A549 treated with Mapracorat at 1 μM for 4 hours (cell line): Measurements from ENCODE around the gene FOXD4L3. TPM values are rescaled to one million over a fixed set of nuclear protein-coding genes. Genes with fewer than 3 reads are reported as not detected.

Experiments
- total RNA-seq: library from RNA; stranded (reverse); fragments of 200-300 nt; extraction: Qiagen RNA extraction; gene quantifications from 5 replicates; pipeline ENCODE4 v1.2.3, GENCODE V29; 2022

Gene FOXD4L3
- 0.08 to 0.16 TPM (median 0.10 TPM) in 3 of 5 replicates, not detected in the others for total RNA-seq

GRCh38 chr9:68302567-68302966, at the start of gene FOXD4L3:
Gene FOXD4L3, plus strand, starts transcription at chr9:68302867. Its CDS starts 85 bp downstream, at chr9:68302952.

Other genes with a start within 250 kb of the FOXD4L3 start
- 52.7 to 93.5 TPM (median 60.4 TPM) in 5 replicates for gene ZNG1C, start 60.9 kb upstream of the FOXD4L3 start, total RNA-seq
- gene PGM5, start 53.7 kb downstream of the FOXD4L3 start, total RNA-seq = not detected in 5 replicates
- gene TMEM252, start 238.0 kb downstream of the FOXD4L3 start, total RNA-seq = not detected in 5 replicates